PC-9 (cell line): ENCODE measurements around the gene SPATA12.

Source experiments
- CTCF ChIP-seq: fragments of 200-600 bp; sonication (generic); conservative IDR thresholded peaks from 2 replicates; pipeline ENCODE4 v1.6.1; 2017; ENCODE audit warnings: mixed run types, antibody characterized with exemption, mild to moderate bottlenecking, moderate library complexity
- EZH2 ChIP-seq: fragments of 200-600 bp; sonication (generic); IDR thresholded peaks from 2 replicates; pipeline ENCODE4 v1.8.0; 2017; ENCODE audit warnings: antibody characterized with exemption, low read depth

GRCh38 chr3:57077630-57078343 is 17.3 kb downstream of the SPATA12 start:
- TF ChIP-seq CTCF (no peak), EZH2 (no peak)
